HG02798 (cell line): Measurements from ENCODE around the gene CDK5RAP2.
"Not testable (repeated sequence)": the region's sequence is repeated elsewhere in the genome, so short reads cannot be mapped to it uniquely, and the experiment has no call there.

Source experiments
- ATAC-seq: cut with Tn5 transposase; IDR thresholded peaks from one replicate; pipeline ENCODE4 v1.9.1; 2021; ENCODE audit warnings: mild to moderate bottlenecking; ENCODE audit not compliant: unreplicated experiment, poor library complexity

Gene CDK5RAP2

GRCh38 chr9:120580051-120580896 is at the start of gene CDK5RAP2:
CDK5RAP2 (minus strand) TSS chr9:120580167; CDS start chr9:120579978, 189 bp downstream.
- peak; percentile 94 for ATAC-seq

GRCh38 chr9:120628925-120629497 is 49.0 kb upstream of the CDK5RAP2 start:
- ATAC-seq, result not testable (repeated sequence)

GRCh38 chr9:120628207-120628924 is 48.4 kb upstream of the CDK5RAP2 start:
- ATAC-seq, result no peak

GRCh38 chr9:120627073-120627472 is 47.1 kb upstream of the CDK5RAP2 start:
- ATAC-seq, result no peak

GRCh38 chr9:120626512-120626911 is 46.5 kb upstream of the CDK5RAP2 start:
- no peak for ATAC-seq

GRCh38 chr9:120625222-120625621 is 45.3 kb upstream of the CDK5RAP2 start:
- ATAC-seq, result no peak

- ATAC-seq, result no peak
Observed at GRCh38 chr9:120622790-120623189, 42.8 kb upstream of the CDK5RAP2 start.

- no peak for ATAC-seq
Observed at GRCh38 chr9:120621941-120622340, 42.0 kb upstream of the CDK5RAP2 start.

GRCh38 chr9:120619751-120620655 is 40.0 kb upstream of the CDK5RAP2 start:
- no peak for ATAC-seq

GRCh38 chr9:120616966-120617935 is 37.3 kb upstream of the CDK5RAP2 start:
- no peak for ATAC-seq

GRCh38 chr9:120612218-120612617 is 32.3 kb upstream of the CDK5RAP2 start:
- ATAC-seq, result no peak

GRCh38 chr9:120611690-120612068 is 31.7 kb upstream of the CDK5RAP2 start:
- ATAC-seq, result no peak

GRCh38 chr9:120610975-120611689 is 31.2 kb upstream of the CDK5RAP2 start:
- ATAC-seq, result no peak

GRCh38 chr9:120609636-120610035 is 29.7 kb upstream of the CDK5RAP2 start:
- no peak for ATAC-seq

GRCh38 chr9:120608421-120608820 is 28.5 kb upstream of the CDK5RAP2 start:
- no peak for ATAC-seq

- ATAC-seq, result no peak
Observed at GRCh38 chr9:120603591-120603990, 23.6 kb upstream of the CDK5RAP2 start.

- no peak for ATAC-seq
Observed at GRCh38 chr9:120603010-120603409, 23.0 kb upstream of the CDK5RAP2 start.

GRCh38 chr9:120593955-120594277 is 13.9 kb upstream of the CDK5RAP2 start:
- ATAC-seq, result no peak
